ENCODE data around the gene ADCYAP1.

ADCYAP1 gene

DNA sequence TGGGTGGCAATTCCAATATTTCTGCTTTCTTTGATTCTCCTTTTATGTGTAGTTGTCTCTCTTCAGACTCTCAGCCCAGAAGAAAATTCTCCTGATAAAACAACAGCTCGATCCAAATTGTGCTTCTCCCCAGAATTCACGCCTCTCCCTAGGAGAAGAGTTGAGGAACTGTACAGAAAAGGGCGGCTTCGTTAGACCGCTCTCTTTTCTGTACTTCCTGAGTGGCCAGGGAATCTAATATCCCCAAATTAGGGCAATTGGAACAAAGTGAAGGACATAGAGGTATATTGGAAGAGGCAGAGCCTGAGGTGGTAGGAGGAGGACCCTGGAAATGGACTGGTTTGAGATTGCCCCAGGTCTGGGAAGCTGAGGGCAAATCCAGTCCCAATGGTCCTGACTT is 5.6 kb downstream of the ADCYAP1 start:
- DNase-seq: no peak

DNA sequence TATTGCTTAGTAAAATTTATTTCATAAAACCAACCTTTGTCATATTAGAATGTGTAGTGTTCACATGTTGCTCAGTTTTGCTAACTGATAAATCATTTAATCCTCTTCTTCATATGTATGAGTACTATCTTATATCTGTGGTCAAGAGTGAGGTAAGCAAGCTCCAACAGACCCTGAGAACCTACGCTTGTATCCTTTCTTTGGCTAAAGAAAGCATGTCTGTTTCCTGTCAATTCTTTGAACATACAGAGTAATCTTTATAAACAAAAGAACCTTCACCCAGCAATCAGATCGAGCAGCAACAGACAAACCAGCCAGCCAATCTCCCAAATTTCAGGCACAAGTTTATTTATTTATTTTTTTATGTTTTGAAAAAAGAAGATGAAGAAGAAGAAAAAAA is 6.4 kb downstream of the ADCYAP1 start:
- DNase-seq: no peak

DNA sequence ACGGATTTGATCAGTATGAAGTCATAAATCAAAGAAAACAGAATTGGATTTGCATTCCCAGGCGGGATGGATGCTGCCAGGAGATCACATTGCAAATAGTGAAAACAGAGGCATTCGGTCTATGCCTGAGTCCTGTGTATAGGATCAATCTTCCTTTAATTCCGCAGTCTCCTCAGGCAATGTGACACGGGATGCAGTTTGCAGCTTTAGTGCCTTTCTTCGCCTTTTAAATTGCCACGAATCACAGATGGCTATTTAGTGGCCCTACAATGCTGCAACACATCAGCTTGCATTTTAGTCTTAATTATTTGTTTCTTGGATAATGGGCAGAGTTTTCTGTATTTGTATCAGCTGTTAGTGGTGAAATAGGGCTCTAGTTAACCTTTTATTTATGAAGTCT is 6.8 kb downstream of the ADCYAP1 start:
- DNase-seq: no peak

DNA sequence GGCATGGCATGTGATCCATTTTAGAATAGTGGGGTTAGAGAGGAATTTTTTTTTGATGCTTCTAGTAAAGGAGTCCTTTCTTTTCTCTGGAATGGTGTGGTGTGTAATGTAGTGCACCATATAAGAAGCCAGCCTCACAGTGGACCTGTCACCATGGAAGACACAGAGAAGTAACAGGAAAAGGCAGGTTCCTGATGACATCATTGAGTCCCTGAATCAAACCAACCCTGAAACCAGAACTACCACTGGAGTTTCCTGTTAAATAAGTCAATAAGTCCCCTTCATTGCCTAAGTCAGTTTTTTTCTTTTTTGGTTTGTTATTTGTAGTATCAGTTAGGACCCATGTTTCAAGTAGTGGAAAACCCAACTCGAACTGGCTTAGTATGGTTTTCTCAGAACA is 11.9 kb downstream of the ADCYAP1 start:
- DNase-seq: no peak

DNA sequence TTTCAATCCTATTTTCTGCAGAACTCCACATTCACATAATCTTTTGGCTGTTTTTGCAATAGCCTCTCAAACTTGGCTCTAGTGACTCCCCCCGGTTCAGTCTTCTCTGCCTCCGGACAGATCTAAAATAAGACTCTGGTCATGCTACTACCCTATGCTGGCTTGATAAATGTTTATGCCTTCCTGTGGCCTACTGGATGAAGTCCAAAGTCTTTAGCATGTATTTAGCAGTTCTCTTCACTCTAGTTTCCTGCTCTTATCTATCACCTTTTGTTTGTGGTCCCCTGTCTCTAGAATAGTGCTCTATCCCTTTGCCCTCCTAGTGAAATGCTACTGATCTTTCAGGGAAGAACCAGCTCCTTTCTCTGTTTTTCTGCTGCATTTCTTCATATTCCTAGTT is 14.4 kb downstream of the ADCYAP1 start:
- DNase-seq: no peak

DNA sequence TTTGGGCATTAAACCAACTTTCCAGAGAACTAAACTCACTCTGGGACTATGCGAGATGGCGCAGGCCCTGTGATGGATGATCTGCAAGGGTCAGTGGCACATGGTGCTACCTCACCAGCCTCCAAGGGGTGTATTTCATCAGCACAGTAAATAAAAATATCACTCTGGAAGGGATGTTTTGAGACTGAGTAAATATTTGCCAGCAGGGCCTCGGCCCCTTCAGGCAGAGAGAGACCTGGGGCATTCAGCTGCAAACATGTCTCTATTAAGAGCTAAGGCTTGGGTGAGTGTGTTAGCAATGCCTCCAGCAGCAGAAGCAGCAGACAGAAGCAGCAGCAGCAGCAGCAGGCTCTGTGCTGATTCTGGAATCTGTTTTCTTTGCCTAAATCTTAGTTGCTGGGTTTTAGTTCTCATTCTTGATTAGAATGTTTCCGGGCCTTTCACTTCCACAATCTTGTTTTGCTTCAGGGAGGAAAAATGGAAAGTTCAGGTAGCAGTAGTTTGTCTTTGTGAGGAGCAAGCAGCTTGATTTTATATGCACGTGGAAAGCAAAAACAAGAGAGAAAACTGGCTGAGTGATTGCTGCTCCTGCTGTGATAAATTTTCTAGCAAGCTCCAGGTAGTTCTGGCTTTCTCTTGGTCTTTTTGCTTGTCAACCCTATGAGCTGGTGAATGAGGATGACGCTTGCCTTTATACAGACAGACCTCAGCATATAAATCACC is 18.6 kb downstream of the ADCYAP1 start:
- DNase-seq: no peak

DNA sequence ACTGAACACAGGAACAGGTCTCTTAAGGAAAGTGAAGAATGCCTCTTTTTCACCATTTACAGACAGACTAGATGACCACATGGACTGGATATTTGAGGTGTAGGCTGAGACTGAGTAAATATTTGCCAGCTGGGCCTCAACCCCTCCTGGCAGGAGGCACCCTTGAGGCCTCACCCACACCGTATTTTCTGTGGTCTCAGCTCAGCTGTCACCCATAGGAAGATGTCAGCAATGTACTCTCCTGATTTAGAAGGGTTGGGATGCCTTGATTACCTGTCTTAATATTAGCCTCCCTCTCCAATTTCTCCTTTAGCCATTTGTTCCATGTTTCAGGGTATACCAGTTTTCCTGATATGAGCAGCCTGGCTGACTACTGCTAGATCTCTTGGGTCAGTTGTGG is 20.3 kb downstream of the ADCYAP1 start:
- no peak for DNase-seq

DNA sequence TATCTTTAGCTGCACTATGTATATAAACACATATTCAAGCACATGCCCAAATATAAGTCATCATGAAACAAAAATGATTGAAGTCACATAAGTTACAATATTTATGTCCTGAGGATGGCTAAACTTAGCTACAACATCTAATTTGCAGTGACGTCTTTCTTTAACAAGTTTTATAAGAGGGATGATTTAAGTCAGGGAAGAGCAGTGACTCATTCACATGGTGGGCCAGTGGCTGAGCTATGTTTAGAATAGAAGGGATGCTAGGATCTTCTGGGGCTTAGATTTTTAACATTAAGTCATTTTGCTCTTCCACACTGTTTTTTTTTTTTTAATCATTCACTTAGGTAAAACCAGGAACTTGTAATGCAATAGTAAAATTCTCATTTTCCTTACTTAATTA is 22.3 kb downstream of the ADCYAP1 start:
- no peak for DNase-seq

DNA sequence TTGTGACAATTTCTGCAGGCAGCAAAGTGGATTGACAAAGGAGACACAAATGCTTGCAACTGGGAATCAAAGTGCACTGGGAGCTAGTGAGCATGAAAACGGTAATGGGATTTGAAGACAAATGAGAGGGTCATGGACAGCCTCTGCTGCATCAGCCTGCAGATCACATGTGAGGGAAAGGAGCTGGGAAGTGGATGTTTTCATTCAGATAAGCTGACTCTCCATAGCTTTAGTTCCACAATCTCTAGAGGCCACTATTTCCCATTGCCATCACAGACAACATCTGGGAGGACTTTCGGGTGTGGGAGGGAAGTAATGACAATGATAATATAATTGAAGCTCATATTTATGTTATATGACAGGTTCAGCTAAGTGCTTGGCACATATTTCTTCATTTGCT is 28.4 kb downstream of the ADCYAP1 start:
- DNase-seq: no peak

DNA sequence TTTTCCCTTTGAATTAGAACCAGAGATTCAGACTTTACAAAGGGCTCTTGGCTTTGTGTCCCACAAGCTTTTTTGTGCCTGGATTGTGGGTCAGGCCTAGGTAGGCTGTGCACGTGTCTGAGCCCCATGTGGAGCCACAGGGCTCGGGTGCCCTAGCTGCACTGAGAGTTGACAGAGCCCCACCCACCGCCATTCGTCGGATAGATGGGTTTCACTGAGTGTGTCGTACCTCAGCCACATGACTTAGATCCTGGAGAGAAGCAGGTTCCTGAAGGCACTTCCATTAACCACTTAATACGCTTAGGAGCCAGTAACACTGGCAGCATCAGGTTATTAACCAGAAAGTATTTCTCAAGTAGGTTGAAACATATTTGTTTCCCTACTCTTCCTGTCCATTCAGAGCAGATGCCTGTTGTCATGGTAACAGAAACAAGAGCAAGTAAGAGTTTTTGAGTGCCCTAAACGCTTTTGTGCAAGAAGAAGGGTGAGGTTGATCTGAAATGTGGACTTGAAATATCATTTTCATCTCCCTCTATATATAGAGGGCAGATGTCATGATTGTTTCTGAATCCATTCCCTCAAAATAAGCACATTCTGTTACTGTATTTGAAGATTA is 30.0 kb downstream of the ADCYAP1 start:
- no peak for DNase-seq

DNA sequence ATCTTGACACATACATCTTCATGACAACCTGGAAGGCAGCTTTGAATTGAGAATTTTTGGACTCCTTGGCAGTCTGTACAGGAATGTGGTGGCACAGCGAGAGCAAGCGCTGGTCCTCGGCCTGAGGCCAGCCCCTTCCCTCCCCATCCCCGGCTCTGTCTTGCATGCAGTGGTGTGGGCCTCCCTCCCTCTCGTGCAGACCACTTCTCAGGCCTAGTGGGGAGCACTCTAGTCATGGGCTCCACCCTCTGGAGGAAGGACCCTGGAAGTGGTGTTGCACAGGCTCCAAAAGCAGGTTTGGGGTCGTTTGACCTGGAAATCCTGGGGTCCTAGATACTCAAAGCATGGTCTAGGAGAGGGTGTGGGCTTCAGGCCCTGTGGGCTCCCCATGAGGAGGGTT is 32.3 kb downstream of the ADCYAP1 start:
- DNase-seq: no peak

DNA sequence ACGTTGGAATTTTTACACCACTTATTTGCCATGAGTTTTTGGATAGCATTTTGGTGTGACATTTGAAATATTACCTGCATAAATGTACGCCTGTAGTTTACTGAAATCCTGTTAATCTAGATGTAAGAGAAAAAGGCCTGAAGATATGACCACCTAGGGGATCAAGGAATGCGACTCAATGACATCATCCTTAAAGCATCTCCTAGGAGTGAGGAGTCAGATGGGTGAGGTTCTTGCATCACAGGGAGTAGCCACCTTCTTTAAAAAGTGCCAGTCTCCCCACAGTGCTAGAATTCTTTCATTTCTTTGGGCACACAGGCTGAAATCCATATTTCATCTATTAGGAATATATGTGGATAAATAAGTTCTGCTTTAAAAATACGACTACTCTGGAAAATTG is 34.5 kb downstream of the ADCYAP1 start:
- no peak for DNase-seq

DNA sequence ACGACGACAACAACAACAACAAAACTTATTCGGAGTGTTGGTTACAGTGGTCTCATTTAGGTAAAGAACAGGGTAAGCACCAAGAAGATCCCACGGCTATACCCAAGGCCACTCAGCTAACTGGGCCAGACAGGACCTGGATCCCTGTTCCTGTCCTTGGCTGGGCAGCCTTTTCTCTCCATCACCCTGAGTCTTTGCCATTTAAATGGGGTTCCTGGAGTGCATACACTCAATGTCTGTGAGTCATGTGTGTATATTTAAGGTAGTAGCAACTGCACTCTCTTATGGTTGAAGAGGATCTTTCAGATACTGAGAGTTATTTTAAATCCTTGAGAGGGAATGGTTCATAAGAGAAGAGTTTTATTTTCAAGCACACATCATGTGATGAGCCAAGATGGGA is 35.3 kb downstream of the ADCYAP1 start:
- DNase-seq: no peak

DNA sequence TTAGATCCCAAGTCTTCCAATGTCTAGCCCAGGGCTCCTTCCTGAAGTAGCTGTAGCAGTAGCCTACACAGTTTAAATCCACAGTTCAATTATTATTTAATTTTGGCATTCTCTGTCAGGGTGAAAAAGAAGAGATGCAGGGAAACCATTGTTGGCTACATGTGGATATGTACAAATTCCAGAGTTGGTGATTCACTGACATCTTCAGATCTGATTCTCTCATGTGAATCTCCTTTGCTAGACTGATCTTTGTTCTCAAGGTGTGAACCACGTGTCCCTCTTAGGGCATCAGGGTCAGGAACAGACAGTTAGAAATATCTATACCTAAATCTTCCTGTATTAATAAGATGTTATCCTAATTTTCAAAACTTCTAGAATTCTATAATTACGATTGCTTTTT is 36.7 kb downstream of the ADCYAP1 start:
- no peak for DNase-seq

DNA sequence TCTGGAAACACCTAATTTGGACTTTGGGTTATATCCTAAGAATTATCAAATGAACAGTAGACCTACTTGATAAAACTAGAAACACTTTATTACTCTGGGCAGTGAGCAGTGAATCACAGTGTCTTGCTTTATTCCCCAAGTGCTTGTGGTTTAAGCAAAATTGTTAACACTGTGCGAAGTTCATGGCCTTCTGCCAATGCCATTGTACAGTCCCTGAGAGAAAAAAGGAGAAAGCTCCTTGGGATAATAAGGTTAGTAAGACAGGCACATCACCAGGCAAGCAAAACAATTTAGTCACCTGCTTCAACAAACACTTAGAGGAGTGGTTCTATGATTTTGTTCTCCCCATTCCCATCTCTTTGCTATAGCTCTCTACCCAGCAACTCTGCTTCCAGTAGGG is 39.8 kb downstream of the ADCYAP1 start:
- DNase-seq: peak; percentile 12

DNA sequence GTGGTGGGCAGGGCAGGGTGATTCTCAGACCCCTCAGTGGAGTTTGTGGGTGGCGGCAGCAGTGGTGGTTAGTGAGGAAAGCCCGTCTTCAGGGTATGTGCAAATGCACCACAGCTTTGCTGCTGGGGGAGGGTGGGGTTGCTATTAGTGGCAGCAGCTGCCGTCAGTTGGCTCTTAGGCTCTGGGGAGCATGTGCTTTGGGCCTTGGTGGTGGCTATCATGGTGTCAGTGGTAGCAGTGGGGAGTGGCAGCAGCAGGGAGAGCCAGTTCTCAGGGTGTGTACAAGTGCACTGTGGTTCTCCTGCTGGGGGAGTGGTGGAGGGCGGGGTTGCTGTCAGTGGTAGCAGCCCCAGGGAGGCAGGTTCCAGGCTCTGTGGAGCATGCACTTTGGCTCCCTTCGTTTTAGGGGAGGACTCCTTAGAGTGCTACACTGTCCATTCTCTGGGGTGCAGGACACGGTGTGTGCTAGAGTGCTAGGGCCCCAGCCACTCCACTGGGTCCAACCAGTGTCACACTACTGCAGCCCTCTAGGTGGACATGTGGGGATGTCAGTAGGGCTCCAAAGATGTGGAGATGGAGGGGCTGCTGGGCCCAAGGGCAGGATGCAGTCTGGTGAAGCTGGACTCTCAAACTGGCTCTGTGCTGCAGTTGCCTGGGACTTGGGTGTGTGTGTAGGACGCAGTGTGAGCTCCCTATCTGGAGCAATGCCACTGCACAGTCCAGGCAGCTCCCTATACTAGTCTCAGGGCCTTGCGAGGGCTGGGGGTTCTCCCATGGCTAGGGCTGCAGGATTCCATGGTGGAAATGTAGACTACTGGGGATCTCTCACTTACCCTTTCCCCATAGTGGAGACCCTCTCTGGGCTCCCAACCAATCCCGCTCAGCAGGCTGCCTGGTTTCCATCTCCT is 45.3 kb downstream of the ADCYAP1 start:
- no peak for DNase-seq

DNA sequence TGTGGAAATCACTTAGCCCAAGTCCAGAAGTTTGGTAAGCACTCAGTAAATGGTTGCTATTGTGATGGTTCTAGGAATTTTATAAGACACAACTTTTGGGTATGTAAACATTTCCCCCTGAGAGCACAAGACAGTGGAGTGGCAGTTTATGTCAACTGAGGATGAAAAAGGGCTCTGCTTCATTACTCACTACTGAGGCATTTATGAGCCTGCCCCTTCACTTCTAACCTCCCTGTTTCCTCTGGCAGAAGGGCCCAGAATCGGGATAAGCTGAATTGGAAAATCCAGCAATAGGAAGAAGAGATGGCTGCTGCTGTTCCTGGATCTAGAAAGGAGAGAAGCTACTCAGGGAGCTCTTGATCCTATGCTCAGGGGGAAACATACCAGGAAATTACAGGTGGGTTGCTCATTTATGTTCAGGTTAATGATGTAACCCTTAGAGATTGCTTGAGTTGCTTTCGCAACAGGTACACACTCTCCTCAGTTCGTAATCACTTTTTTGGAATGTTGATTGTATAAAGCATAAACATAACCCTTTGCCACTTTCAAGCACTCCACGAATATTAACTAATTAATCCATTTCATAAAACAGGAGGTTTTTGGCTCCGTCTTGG is 46.3 kb downstream of the ADCYAP1 start:
- DNase-seq: no peak

DNA sequence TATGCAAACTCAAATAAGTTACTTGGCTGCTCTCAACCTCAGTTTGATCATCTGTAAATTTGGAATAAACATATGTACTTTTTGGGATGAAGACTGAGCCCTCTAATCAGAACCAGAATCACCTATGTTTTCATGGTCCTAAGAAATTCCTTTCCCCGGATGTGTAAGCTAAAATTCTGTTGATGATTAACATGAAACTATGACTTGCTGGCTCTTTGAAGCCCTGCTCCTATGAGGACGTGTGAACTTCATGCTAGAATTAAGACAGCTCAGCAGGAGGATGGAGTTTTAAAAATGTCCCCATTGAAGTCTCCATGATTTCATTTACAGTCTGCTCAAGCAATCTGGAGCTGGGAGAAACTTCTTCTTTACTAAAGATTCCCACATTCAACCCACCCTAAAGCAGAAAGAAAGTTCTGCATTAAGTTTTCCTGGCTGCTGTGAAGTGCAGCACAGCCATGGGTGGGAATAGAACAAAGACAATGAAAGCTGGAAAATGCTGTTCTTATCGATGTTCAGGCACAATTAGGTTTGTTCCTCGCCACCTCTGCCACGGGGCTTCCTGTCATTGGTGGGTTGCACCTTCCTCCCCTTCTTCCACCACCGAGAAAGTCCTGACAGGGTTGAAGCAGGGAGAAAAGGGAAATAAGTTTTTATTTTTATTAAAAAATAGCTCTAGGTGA is 50.9 kb downstream of the ADCYAP1 start:
- DNase-seq: no peak

DNA sequence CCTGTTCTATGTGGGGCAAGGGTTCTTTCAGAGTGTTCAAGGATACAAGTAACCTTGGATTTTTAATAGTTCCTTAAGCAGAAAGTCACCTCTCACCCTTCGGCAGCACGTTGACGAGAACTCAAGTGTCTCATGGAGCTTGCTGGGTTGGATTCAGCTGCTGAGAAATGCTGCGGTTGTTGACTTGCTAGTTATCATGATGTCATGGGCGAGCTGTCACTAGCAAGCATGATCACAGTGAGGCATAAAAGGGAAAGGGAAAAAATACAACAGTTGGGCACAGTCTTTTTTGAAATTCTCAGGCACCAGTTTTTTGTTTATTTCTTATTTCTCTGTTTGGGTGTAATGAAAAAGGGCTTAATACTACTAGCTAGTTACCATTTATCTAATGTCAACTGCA is 53.2 kb downstream of the ADCYAP1 start:
- no peak for DNase-seq

DNA sequence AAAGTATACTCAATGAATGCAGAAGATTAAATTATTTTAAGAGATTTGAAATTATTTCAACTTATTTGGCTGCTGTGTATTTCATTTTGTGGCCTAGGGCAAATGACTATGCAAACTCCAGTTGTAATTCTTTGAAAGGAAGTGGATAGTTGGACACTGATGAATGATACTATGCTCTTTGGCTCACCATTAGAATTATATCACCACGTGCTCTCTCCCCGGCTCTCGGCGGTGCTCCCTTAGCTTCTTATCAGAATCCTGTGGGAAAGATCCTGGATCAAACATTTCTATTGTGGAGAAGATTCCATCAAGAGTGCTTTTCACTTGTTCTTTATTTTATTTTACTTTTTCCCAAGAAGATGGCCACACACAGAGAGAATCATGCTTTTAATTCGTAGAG is 55.2 kb downstream of the ADCYAP1 start:
- no peak for DNase-seq
